Lower lobe of right lung (tissue), 2 donors: ENCODE measurements around the gene DNAJC10. TPM values are rescaled to one million over a fixed set of nuclear protein-coding genes. Genes with fewer than 3 reads are reported as not detected.
"Not testable (repeated sequence)": the region's sequence is repeated elsewhere in the genome, so short reads cannot be mapped to it uniquely, and the experiment has no call there.

Source experiments
- ATAC-seq, 2 donors: fragments of 200-7000 bp; cut with Tn5 transposase; one replicate each; pipeline ENCODE4 v1.9.1; 2020 to 2022; ENCODE audit warnings: mild to moderate bottlenecking in 2 of 2, moderate library complexity in 2 of 2
- DNase-seq: peaks from one replicate; pipeline ENCODE4 v3.0.0-alpha.2; 2020
- H3K27ac ChIP-seq: fragments of 200-600 bp; one replicate; pipeline ENCODE4 v1.8.0; 2022
- H3K27me3 ChIP-seq: fragments of 200-600 bp; one replicate; pipeline ENCODE4 v1.8.0; 2022; ENCODE audit warnings: low read depth
- H3K36me3 ChIP-seq: fragments of 200-600 bp; one replicate; pipeline ENCODE4 v1.8.0; 2022; ENCODE audit warnings: mild to moderate bottlenecking
- H3K4me1 ChIP-seq: fragments of 200-600 bp; one replicate; pipeline ENCODE4 v1.8.0; 2022
- H3K4me3 ChIP-seq: fragments of 200-600 bp; one replicate; pipeline ENCODE4 v1.8.0; 2022; ENCODE audit warnings: mild to moderate bottlenecking
- H3K9me3 ChIP-seq: fragments of 200-600 bp; one replicate; pipeline ENCODE4 v1.8.0; 2022
- intact Hi-C: fragments of 100-400 bp; cut with DNase I; formaldehyde crosslinking; loops from one replicate; pipeline ENCODE4 v1.11.0; 2022
- total RNA-seq: library from RNA; stranded (reverse); fragmentation: NEBNext Ultra II Directional; extraction: Animal tissue kit (Norgen Biotek cat#: 25700); gene quantifications from one replicate; pipeline ENCODE4 v1.2.1, GENCODE V29; 2021
- TF ChIP-seq, protein P1 (sequence below): fragments of 200-600 bp; IDR thresholded peaks from one replicate; pipeline ENCODE4 v1.8.0; 2022; ENCODE audit warnings: antibody characterized with exemption, mild to moderate bottlenecking
- donor health status: DM: no; HTN: yes; CAD: no; lungs with severe emphysema.

Gene DNAJC10
- total RNA-seq, 1 donor from 2014 or later: 76.2 TPM

- no peaks in the 10 kb centered on the region for H3K36me3 ChIP-seq
- H3K9me3 ChIP-seq: no peaks in the 10 kb centered on the region
- no peak for DNase-seq
- TF ChIP-seq, protein P1, sequence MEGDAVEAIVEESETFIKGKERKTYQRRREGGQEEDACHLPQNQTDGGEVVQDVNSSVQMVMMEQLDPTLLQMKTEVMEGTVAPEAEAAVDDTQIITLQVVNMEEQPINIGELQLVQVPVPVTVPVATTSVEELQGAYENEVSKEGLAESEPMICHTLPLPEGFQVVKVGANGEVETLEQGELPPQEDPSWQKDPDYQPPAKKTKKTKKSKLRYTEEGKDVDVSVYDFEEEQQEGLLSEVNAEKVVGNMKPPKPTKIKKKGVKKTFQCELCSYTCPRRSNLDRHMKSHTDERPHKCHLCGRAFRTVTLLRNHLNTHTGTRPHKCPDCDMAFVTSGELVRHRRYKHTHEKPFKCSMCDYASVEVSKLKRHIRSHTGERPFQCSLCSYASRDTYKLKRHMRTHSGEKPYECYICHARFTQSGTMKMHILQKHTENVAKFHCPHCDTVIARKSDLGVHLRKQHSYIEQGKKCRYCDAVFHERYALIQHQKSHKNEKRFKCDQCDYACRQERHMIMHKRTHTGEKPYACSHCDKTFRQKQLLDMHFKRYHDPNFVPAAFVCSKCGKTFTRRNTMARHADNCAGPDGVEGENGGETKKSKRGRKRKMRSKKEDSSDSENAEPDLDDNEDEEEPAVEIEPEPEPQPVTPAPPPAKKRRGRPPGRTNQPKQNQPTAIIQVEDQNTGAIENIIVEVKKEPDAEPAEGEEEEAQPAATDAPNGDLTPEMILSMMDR: no peak
- intact Hi-C loops: no loop called here
- no peaks in the 10 kb centered on the region for H3K4me1 ChIP-seq
- H3K27ac ChIP-seq: no peak overlapping the region
- ATAC-seq: no peak
- H3K27me3 ChIP-seq: no peaks in the 10 kb centered on the region
- no peak overlapping the region for H3K4me3 ChIP-seq
Observed at GRCh38 chr2:182680837-182681236, 35.2 kb upstream of the DNAJC10 start.

GRCh38 chr2:182682210-182682609 is 33.8 kb upstream of the DNAJC10 start:
- no peaks in the 10 kb centered on the region for H3K36me3 ChIP-seq
- H3K9me3 ChIP-seq: no peaks in the 10 kb centered on the region
- no peak overlapping the region for H3K4me3 ChIP-seq
- no peak for DNase-seq
- TF ChIP-seq, protein P1: no peak
- intact Hi-C loops: no loop called here
- no peak for ATAC-seq
- no peaks in the 10 kb centered on the region for H3K27me3 ChIP-seq
- no peak overlapping the region for H3K27ac ChIP-seq
- no peaks in the 10 kb centered on the region for H3K4me1 ChIP-seq

DNA sequence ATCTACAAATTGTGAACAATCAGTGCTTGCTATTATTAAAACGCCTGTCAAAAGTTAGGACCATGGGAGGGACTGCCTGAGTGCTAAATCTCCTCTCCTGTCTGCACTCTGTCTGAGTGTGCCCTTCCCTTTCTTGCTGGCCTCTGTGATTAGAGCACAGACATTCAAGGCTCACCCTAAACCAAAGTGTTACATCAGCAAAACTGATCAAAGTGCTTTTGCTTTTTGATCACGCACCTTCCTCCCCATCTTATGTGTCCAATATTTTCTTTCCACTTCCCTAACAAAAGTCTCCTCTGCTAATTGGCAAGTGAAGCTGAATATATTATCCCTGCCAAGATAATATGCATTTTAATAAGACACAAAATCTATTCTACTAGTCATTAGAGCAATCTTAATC is 30.5 kb upstream of the DNAJC10 start:
- intact Hi-C loops: no loop called here
- no peak for DNase-seq
- H3K4me1 ChIP-seq: no peaks in the 10 kb centered on the region
- TF ChIP-seq, protein P1: no peak
- no peaks in the 10 kb centered on the region for H3K36me3 ChIP-seq
- H3K4me3 ChIP-seq: no peak overlapping the region
- H3K9me3 ChIP-seq: no peaks in the 10 kb centered on the region
- ATAC-seq: no peak
- no peak overlapping the region for H3K27ac ChIP-seq
- H3K27me3 ChIP-seq: no peaks in the 10 kb centered on the region

GRCh38 chr2:182686763-182687162 is 29.3 kb upstream of the DNAJC10 start:
- H3K27me3 ChIP-seq, H3K27ac ChIP-seq, intact Hi-C loops, H3K4me1 ChIP-seq, ATAC-seq, H3K36me3 ChIP-seq, H3K4me3 ChIP-seq, H3K9me3 ChIP-seq, DNase-seq: not testable (repeated sequence)

DNA sequence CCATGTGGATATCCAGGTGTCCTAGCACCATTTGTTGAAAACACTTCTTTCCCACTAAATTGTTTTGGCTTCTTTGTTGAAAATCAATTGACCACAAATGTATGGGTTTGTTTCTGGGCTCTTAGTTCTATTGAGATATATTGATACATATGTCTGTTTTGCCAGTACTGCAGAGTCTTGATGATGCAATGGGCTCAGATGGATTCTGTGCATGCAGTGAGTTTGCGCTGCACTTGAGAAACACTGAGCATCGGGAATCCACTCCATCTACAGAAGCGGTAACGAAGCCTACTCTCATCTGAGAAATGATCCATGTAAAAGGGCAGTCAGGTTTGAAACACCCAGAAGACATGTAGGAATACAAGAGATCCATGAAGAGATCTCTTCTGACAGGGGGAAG is 21.9 kb upstream of the DNAJC10 start:
- H3K27me3 ChIP-seq: no peaks in the 10 kb centered on the region
- no peaks in the 10 kb centered on the region for H3K4me1 ChIP-seq
- H3K27ac ChIP-seq: no peak overlapping the region
- TF ChIP-seq, protein P1: no peak
- H3K9me3 ChIP-seq: no peaks in the 10 kb centered on the region
- no peak overlapping the region for H3K4me3 ChIP-seq
- DNase-seq (no peak), ATAC-seq (no peak)
- intact Hi-C loops: no loop called here
- no peaks in the 10 kb centered on the region for H3K36me3 ChIP-seq

DNA sequence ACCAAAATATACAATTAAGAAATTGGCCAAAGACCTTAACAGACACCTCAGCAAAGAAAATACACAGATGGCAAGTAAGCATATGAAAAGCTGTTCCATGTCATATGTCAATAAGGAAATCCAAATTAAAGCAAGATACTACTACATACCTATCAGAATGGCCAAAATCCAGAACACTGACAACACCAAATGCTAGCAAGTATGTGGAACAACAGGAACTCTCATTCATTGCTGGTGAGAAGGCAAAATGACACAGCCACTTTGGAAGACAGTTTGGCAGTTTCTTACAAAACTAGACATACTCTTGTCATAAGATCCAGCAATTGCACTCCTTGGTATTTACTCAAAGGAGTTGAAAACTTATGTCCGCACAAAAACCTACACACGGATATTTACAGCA is 20.3 kb upstream of the DNAJC10 start:
- ATAC-seq (no peak), DNase-seq (no peak)
- Histone ChIP-seq H3K9me3 (no peaks in the 10 kb centered on the region), H3K36me3 (no peaks in the 10 kb centered on the region), H3K4me3 (no peak overlapping the region), H3K27me3 (no peaks in the 10 kb centered on the region), H3K4me1 (no peaks in the 10 kb centered on the region), H3K27ac (no peak overlapping the region)
- intact Hi-C loops: no loop called here
- TF ChIP-seq, protein P1: no peak
